ENCODE measurements around the gene AMACR. TPM values are rescaled to one million over a fixed set of nuclear protein-coding genes. Genes with fewer than 3 reads are reported as not detected.
"Not testable (repeated sequence)": the region's sequence is repeated elsewhere in the genome, so short reads cannot be mapped to it uniquely, and the experiment has no call there.

The AMACR gene
- total RNA-seq, 1 experiment from 2014 or later = 20.2 TPM

- no peak for DNase-seq (ENCODE audit: low spot score)
- in situ Hi-C loops (cut with HindIII; ENCODE audit: low sequenced_read_pairs) = no loop called here
Measured at GRCh38 chr5:34038838-34039237, 31.0 kb upstream of the AMACR start.

- no peak for DNase-seq (ENCODE audit: low spot score)
- in situ Hi-C loops (cut with HindIII; ENCODE audit: low sequenced_read_pairs) = no loop called here
Measured at GRCh38 chr5:34038390-34038789, 30.5 kb upstream of the AMACR start.

- DNase-seq (ENCODE audit: low spot score) = no peak
- in situ Hi-C loops (cut with HindIII; ENCODE audit: low sequenced_read_pairs) = no loop called here
Measured at GRCh38 chr5:34037726-34038125, 29.9 kb upstream of the AMACR start.

- no peak for DNase-seq (ENCODE audit: low spot score)
- in situ Hi-C loops (cut with HindIII; ENCODE audit: low sequenced_read_pairs) = no loop called here
Measured at GRCh38 chr5:34035756-34036155, 27.9 kb upstream of the AMACR start.

GRCh38 chr5:34034534-34035327, 26.9 kb upstream of the AMACR start:
- in situ Hi-C loops (cut with HindIII; ENCODE audit: low sequenced_read_pairs) = no loop called here
- DNase-seq (ENCODE audit: low spot score) = no peak

GRCh38 chr5:34031966-34032365, 24.1 kb upstream of the AMACR start:
- in situ Hi-C loops (cut with HindIII; ENCODE audit: low sequenced_read_pairs) = no loop called here
- no peak for DNase-seq (ENCODE audit: low spot score)

GRCh38 chr5:34031117-34031516, 23.3 kb upstream of the AMACR start:
- in situ Hi-C loops (cut with HindIII; ENCODE audit: low sequenced_read_pairs) = no loop called here
- DNase-seq (ENCODE audit: low spot score) = no peak

GRCh38 chr5:34030585-34030984, 22.7 kb upstream of the AMACR start:
- in situ Hi-C loops (cut with HindIII; ENCODE audit: low sequenced_read_pairs); DNase-seq (ENCODE audit: low spot score): not testable (repeated sequence)

- in situ Hi-C loops (cut with HindIII; ENCODE audit: low sequenced_read_pairs) = no loop called here
- DNase-seq (ENCODE audit: low spot score) = no peak
Measured at GRCh38 chr5:34030048-34030447, 22.2 kb upstream of the AMACR start.

- in situ Hi-C loops (cut with HindIII; ENCODE audit: low sequenced_read_pairs) = no loop called here
- DNase-seq (ENCODE audit: low spot score) = no peak
Measured at GRCh38 chr5:34028349-34028748, 20.5 kb upstream of the AMACR start.

GRCh38 chr5:34026089-34026761, 18.4 kb upstream of the AMACR start:
- DNase-seq (ENCODE audit: low spot score) = peak; percentile 88
- in situ Hi-C loops (cut with HindIII; ENCODE audit: low sequenced_read_pairs) = no loop called here

GRCh38 chr5:34022121-34022705, 14.4 kb upstream of the AMACR start:
- DNase-seq (ENCODE audit: low spot score) = no peak
- in situ Hi-C loops (cut with HindIII; ENCODE audit: low sequenced_read_pairs) = no loop called here

- in situ Hi-C loops (cut with HindIII; ENCODE audit: low sequenced_read_pairs) = no loop called here
Measured at GRCh38 chr5:34021334-34021733, 13.5 kb upstream of the AMACR start.

GRCh38 chr5:34020726-34021125, 12.9 kb upstream of the AMACR start:
- no peak for DNase-seq (ENCODE audit: low spot score)
- in situ Hi-C loops (cut with HindIII; ENCODE audit: low sequenced_read_pairs) = no loop called here

More at GRCh38 chr5:34021334-34021733, 13.5 kb upstream of the AMACR start:
- no peak for DNase-seq (ENCODE audit: low spot score)

GRCh38 chr5:34017254-34017653, 9.4 kb upstream of the AMACR start:
- no peak for DNase-seq (ENCODE audit: low spot score)
- in situ Hi-C loops (cut with HindIII; ENCODE audit: low sequenced_read_pairs) = no loop called here

GRCh38 chr5:34016750-34017149, 8.9 kb upstream of the AMACR start:
- in situ Hi-C loops (cut with HindIII; ENCODE audit: low sequenced_read_pairs) = no loop called here
- DNase-seq (ENCODE audit: low spot score) = no peak

GRCh38 chr5:34016222-34016621, 8.4 kb upstream of the AMACR start:
- DNase-seq (ENCODE audit: low spot score) = no peak
- in situ Hi-C loops (cut with HindIII; ENCODE audit: low sequenced_read_pairs) = no loop called here

GRCh38 chr5:34015120-34015822, 7.4 kb upstream of the AMACR start:
- in situ Hi-C loops (cut with HindIII; ENCODE audit: low sequenced_read_pairs) = no loop called here
- DNase-seq (ENCODE audit: low spot score) = no peak

- in situ Hi-C loops (cut with HindIII; ENCODE audit: low sequenced_read_pairs) = no loop called here
- DNase-seq (ENCODE audit: low spot score) = no peak
Measured at GRCh38 chr5:34014626-34015025, 6.8 kb upstream of the AMACR start.

GRCh38 chr5:34013547-34013946, 5.7 kb upstream of the AMACR start:
- in situ Hi-C loops (cut with HindIII; ENCODE audit: low sequenced_read_pairs) = no loop called here
- DNase-seq (ENCODE audit: low spot score) = no peak

All from G401 (cell line).